Spleen (tissue), 11 donors: ENCODE measurements around the gene UVSSA. TPM values are rescaled to one million over a fixed set of nuclear protein-coding genes. Genes with fewer than 3 reads are reported as not detected.
A peak's percentile ranks its signal among the peaks of the same experiment; 100 is the strongest.

Source experiments
- DNase-seq: peaks from one replicate; pipeline ENCODE4 v3.0.0-alpha.2; 2020
- H3K27ac ChIP-seq, 8 donors: fragments of 200-600 bp; sonication (generic) in 7 of 8; 1 replicate in 4 of 8; 2 replicates in 4 of 8; pipeline versions ENCODE4 v1.5.0 to v1.8.0; 2016 to 2021; ENCODE audit warnings: inconsistent platforms in 4 of 8, mild to moderate bottlenecking in 4 of 8, moderate library complexity in 1 of 8
- H3K27me3 ChIP-seq, 7 donors: fragments of 200-600 bp; sonication (generic) in 6 of 7; replicated peaks in 1 of 7; 1 replicate in 4 of 7; 2 replicates in 3 of 7; pipeline versions ENCODE4 v1.5.0 to v1.8.0; 2016 to 2021; ENCODE audit warnings: inconsistent platforms in 3 of 7, mild to moderate bottlenecking in 1 of 7
- H3K36me3 ChIP-seq, 6 donors: fragments of 200-600 bp; sonication (generic) in 5 of 6; 1 replicate in 4 of 6; 2 replicates in 2 of 6; pipeline versions ENCODE4 v1.5.0 to v1.8.0; 2016 to 2021; ENCODE audit warnings: inconsistent platforms in 2 of 6
- H3K4me1 ChIP-seq, 6 donors: fragments of 200-600 bp; sonication (generic) in 5 of 6; 1 replicate in 3 of 6; 2 replicates in 3 of 6; pipeline versions ENCODE4 v1.5.0 to v1.8.0; 2016 to 2021; ENCODE audit warnings: inconsistent platforms in 3 of 6
- H3K4me3 ChIP-seq, 8 donors: fragments of 200-600 bp; sonication (generic) in 7 of 8; 1 replicate in 4 of 8; 2 replicates in 4 of 8; pipeline versions ENCODE4 v1.5.0 to v1.8.0; 2016 to 2021; ENCODE audit warnings: inconsistent platforms in 4 of 8, mild to moderate bottlenecking in 4 of 8, moderate library complexity in 2 of 8
- H3K9me3 ChIP-seq, 8 donors: fragments of 200-600 bp; sonication (generic) in 7 of 8; 1 replicate in 4 of 8; 2 replicates in 4 of 8; pipeline versions ENCODE4 v1.5.0 to v1.8.0; 2016 to 2021; ENCODE audit warnings: inconsistent platforms in 4 of 8
- POLR2A ChIP-seq, 3 donors: fragments of 450-650 bp; IDR thresholded peaks; one replicate each; pipeline ENCODE4 v1.5.1; 2017; ENCODE audit warnings: antibody characterized with exemption in 3 of 3, mild to moderate bottlenecking in 1 of 3
- POLR2AphosphoS5 ChIP-seq, 3 donors: sonication (generic); formaldehyde crosslinking; IDR thresholded peaks; one replicate each; pipeline ENCODE4 v1.5.1; 2017; ENCODE audit warnings: antibody characterized with exemption in 3 of 3
- WGBS, 5 donors: extraction: QIAGEN DNeasy Blood & Tissue Kit in 3 of 5; methylation state at CpG; one replicate each; pipeline versions ENCODE4 v1.1.5 to v1.1.7; 2013 to 2018; 5-methylcytosine and 5-hydroxymethylcytosine counted together
- intact Hi-C: fragments of 100-400 bp; cut with DNase I; formaldehyde crosslinking; loops from one replicate; pipeline ENCODE4 v1.15.0; 2023; ENCODE audit warnings: low total_unique reads
- polyA plus RNA-seq, 3 donors: library from polyadenylated mRNA; stranded (reverse); fragments of 200-250 nt; gene quantifications; one replicate each; pipeline ENCODE4 v1.2.1, GENCODE V29; 2013
- total RNA-seq, 7 donors: library from RNA; depleted of rRNA in 3 of 7; stranded (reverse); fragments of >200 nt in 3 of 7; fragmentation: NEBNext Ultra II Directional in 4 of 7; extraction: Animal tissue kit (Norgen Biotek cat#: 25700) in 4 of 7; gene quantifications; one replicate each; pipeline versions ENCODE4 v1.1.0 to v1.2.1, GENCODE V29; 2016 to 2021
- TF ChIP-seq, protein P1 (sequence below), 11 experiments: fragments of 200-600 bp in 7 of 11; fragments of 450-650 bp in 4 of 11; sonication (generic) in 4 of 11; IDR thresholded peaks in 8 of 11; conservative IDR thresholded peaks in 3 of 11; 1 replicate in 7 of 11; 2 replicates in 4 of 11; pipeline versions ENCODE4 v1.4.0 to v1.8.0; 2016 to 2021; ENCODE audit warnings: antibody characterized with exemption in 11 of 11, inconsistent platforms in 4 of 11, mild to moderate bottlenecking in 1 of 11
- donor health status: healthy with polysubstance abuse.
- donor health status: DM: no; HTN: no; CAD: no; lungs with moderate emphysema.
- donor health status: DM: no; HTN: no; CAD: no.
- donor health status: Bipolar disorder and iron deficiency.
- donor health status: healthy.
- donor health status: DM: no; HTN: no; CAD: no.
- donor health status: DM: yes; HTN: yes; CAD: no.

The UVSSA gene
- total and polyA plus RNA-seq, 10 donors = 3.0 to 54.0 (median 26.8) TPM

DNA sequence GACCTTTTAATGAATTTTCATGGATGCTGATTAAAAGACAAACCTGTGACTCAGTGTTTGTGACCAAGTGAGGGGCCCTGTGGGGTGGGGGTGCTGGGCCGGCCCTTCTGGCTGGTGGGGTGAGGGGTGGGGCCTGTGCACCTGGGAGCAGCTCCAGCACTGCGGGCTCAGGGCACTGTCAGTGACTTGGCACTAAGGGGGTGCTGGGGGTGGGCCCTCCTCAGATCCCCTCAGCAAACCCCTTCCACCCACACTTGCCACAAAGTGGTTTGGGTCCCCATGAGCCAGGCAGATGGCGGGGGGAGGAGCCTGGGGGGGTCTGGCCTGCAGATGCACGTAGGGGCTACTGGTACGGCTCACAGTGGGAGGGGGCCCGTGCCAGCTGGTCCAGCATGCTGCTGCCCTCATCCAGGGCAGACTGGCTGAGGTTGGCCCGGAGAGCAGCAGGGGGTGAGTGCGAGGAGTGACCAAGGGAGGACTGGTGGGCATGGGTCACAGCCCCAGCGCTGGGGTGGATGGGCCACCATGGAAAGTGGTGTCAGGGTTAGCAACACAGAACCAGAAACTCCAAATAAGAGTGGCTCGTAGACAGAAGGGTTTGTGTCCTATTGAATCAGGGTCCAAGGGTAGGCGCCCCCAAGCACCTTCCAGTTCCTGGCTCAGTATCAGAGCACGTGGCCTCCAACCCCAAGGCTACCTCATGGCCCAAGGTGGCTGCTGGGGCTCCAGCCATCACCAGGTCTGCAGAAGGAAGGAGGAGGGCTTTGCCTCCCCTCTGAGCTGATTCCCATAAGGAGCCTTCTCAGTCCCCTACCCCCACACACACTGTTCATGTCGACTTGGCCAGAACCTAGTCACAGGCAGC, 49.2 kb downstream of the UVSSA start:
- intact Hi-C loops = no loop called here
- Histone ChIP-seq H3K4me1 (no peaks in the 10 kb centered on the region), H3K36me3 (peaks cover 0 to 40% (median 19%) of the 10 kb centered on the region in 6 donors), H3K27me3 (peaks cover 0 to 19% (median 15%) of the 10 kb centered on the region in 7 donors), H3K4me3 (no peak overlapping the region), H3K9me3 (peaks cover 0 to 63% (median 39%) of the 10 kb centered on the region in 8 donors), H3K27ac (no peak overlapping the region)
- TF ChIP-seq, protein P1, sequence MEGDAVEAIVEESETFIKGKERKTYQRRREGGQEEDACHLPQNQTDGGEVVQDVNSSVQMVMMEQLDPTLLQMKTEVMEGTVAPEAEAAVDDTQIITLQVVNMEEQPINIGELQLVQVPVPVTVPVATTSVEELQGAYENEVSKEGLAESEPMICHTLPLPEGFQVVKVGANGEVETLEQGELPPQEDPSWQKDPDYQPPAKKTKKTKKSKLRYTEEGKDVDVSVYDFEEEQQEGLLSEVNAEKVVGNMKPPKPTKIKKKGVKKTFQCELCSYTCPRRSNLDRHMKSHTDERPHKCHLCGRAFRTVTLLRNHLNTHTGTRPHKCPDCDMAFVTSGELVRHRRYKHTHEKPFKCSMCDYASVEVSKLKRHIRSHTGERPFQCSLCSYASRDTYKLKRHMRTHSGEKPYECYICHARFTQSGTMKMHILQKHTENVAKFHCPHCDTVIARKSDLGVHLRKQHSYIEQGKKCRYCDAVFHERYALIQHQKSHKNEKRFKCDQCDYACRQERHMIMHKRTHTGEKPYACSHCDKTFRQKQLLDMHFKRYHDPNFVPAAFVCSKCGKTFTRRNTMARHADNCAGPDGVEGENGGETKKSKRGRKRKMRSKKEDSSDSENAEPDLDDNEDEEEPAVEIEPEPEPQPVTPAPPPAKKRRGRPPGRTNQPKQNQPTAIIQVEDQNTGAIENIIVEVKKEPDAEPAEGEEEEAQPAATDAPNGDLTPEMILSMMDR (IDR thresholded peaks at IDR 0.05 in 8 of 11, conservative IDR thresholded peaks at IDR 0.05 in 3 of 11) = no peak
- TF ChIP-seq POLR2AphosphoS5 (IDR thresholded peaks at IDR 0.05) (no peak), POLR2A (IDR thresholded peaks at IDR 0.05) (no peak)
- peak; percentile 40 for DNase-seq
- WGBS, 5 donors = 86 to 97% (median 94%) methylated on average over 10 to 12 of the region's 13 CpGs

DNA sequence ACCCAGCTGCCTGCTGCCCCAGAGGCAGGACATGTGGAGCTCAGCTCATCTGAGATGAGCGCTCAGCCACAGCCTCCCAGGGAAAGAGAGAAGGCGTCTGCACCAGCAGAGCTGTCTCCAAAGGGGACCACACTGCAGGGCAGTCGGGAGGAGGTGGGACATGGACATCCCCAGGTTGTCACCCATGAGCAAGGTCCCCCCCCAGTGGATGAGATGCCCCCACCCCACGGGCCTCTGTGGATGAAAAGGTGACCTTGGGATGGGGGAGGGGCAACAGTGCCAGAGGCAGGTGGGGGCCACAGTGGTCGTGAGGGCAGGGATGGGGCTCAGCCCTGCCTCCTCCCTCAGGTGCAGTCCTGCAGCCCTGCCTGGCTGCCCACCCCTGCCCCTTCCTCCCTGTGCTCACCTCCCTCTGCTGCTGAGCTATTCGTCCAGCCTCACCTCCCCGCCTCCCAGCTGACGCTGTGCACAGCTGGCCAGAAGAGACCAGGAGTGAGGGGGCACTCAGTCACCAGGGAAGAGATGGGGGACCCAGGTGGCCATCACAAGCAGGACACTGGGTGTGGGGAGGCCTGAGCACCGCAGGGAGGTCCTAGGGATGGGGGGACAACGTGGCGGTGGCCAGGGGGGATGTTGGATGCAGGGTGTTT, 49.9 kb downstream of the UVSSA start:
- TF ChIP-seq POLR2A (IDR thresholded peaks at IDR 0.05) = no peak
- TF ChIP-seq, protein P1 (IDR thresholded peaks at IDR 0.05 in 8 of 11, conservative IDR thresholded peaks at IDR 0.05 in 3 of 11) = no peak
- TF ChIP-seq POLR2AphosphoS5 (IDR thresholded peaks at IDR 0.05) = no peak
- intact Hi-C loops = no loop called here
- H3K4me3 ChIP-seq = no peak overlapping the region
- no peak overlapping the region for H3K27ac ChIP-seq
- H3K36me3 ChIP-seq = peaks cover 0 to 32% (median 18%) of the 10 kb centered on the region in 6 donors
- H3K9me3 ChIP-seq = peaks cover 0 to 56% (median 32%) of the 10 kb centered on the region in 8 donors
- DNase-seq = peak; percentile 45
- H3K27me3 ChIP-seq = peaks cover 5 to 27% (median 22%) of the 10 kb centered on the region in 7 donors
- peaks cover 0 to 4% (median 0%) of the 10 kb centered on the region in 6 donors for H3K4me1 ChIP-seq
- WGBS, 5 donors = 90 to 100% (median 97%) methylated on average over 7 to 11 of the region's 11 CpGs

DNA sequence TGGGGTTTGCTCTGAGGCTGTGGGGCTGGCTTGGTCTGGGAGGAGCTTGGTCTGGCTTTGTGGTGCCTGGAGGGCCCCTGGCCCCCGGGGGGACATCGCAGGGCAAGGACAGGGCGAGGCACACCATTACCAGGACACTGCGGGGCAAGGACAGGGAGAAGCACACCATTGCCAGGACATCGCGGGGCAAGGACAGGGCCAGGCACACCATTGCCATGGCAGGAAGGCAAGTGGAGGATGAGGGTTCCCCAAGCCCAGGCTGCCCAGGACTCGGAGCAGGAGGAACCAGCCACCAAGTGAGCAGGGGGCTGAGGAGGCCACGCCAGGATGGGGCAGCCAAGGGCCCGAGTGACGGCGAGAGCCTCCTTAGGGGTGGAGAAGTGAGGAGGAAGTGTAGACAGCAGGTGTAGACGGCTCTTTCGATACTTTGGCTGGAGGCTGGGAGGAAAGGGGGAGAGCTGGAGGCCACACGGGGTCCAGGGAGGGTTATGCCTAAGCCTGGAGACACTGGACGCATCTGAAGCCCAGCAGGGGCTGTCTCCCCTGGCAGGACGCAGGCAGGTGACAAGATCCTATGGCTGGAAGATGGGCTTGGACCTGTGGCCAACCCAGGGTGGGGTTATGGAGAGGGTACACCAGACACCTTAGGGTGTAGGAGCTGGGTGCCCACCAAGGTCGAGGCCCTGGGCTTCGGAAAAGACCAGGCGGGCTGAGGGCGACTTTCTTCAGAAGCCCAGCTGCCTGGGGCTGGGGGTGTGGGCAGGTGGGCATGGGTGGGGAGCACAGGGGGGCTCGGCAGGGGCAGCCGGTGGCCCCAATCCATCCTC, 51.9 kb downstream of the UVSSA start:
- intact Hi-C loops = no loop called here
- Histone ChIP-seq H3K27ac (no peak overlapping the region), H3K27me3 (peaks cover 5 to 46% (median 42%) of the 10 kb centered on the region in 7 donors), H3K36me3 (peaks cover 0 to 13% (median 3%) of the 10 kb centered on the region in 6 donors), H3K4me1 (peaks cover 0 to 23% (median 17%) of the 10 kb centered on the region in 6 donors), H3K9me3 (peaks cover 0 to 47% (median 15%) of the 10 kb centered on the region in 8 donors), H3K4me3 (no peak overlapping the region)
- WGBS, 5 donors = 87 to 96% (median 92%) methylated on average over 19 to 22 of the region's 22 CpGs
- TF ChIP-seq POLR2AphosphoS5 (IDR thresholded peaks at IDR 0.05) = no peak
- DNase-seq = peak; percentile 62

DNA sequence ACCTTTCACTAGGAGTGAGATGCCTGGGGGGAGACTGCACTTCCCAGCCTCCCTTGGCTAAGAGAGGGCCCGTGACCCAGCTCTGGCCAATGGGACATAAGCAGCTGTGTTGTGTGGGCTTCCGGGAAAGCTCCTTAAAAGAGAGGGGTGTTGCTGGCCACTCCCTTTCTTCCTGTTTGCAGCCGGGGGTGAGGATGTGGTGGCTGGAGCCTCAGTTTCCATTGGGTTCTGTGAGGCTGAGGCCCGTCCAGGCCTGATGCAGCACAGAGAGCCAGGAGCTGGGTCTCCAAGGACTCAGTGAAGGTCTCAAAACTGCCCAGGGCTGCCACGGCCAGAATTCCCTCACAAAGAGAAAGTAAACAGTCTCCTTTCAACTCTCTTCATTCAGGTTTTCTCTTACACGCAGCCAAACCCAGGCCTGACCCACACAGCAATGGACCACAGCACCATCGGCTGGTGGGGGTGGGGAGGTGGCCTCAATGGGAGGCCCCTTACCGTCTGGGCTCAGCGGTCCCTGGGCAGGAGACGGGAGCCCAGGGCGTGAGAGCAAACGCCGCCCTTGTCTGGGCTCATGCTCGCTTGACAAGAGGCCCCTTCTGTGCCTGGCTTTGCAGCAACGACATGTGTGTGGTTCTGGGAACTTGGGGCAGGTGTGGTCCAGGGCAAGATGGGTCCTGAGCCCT, 52.6 kb downstream of the UVSSA start:
- intact Hi-C loops = no loop called here
- Histone ChIP-seq H3K27ac (no peak overlapping the region), H3K4me3 (no peak overlapping the region), H3K36me3 (peaks cover 0 to 6% (median 0%) of the 10 kb centered on the region in 6 donors), H3K27me3 (peaks cover 6 to 54% (median 49%) of the 10 kb centered on the region in 7 donors), H3K9me3 (peaks cover 0 to 42% (median 10%) of the 10 kb centered on the region in 8 donors), H3K4me1 (peaks cover 0 to 31% (median 22%) of the 10 kb centered on the region in 6 donors)
- 77 to 95% (median 79%) methylated on average over 10 to 15 of the region's 15 CpGs for WGBS, 5 donors
- no peak for DNase-seq
- no peak for TF ChIP-seq POLR2AphosphoS5 (IDR thresholded peaks at IDR 0.05)
- TF ChIP-seq, protein P1 (IDR thresholded peaks at IDR 0.05 in 8 of 11, conservative IDR thresholded peaks at IDR 0.05 in 3 of 11) = no peak
- no peak for TF ChIP-seq POLR2A (IDR thresholded peaks at IDR 0.05)
